KOPT-K1 (cell line): Measurements from ENCODE around the gene IL36A.

Source experiments
- H3K27ac ChIP-seq: fragments of 200-600 bp; sonication (generic); 2 replicates; pipeline ENCODE4 v1.5.1; 2016; ENCODE audit warnings: antibody characterized with exemption, mild to moderate bottlenecking, low read depth, low read length; ENCODE audit not compliant: poor library complexity, severe bottlenecking
- H3K36me3 ChIP-seq: fragments of 200-600 bp; sonication (generic); 2 replicates; pipeline ENCODE4 v1.5.1; 2017; ENCODE audit warnings: antibody characterized with exemption, mild to moderate bottlenecking, low read length, moderate library complexity; ENCODE audit not compliant: insufficient read depth
- H3K9me3 ChIP-seq: fragments of 200-600 bp; sonication (generic); 2 replicates; pipeline ENCODE4 v1.5.1; 2017; ENCODE audit warnings: antibody characterized with exemption, low read length, mild to moderate bottlenecking; ENCODE audit not compliant: insufficient read depth, poor library complexity, severe bottlenecking

The IL36A gene

DNA sequence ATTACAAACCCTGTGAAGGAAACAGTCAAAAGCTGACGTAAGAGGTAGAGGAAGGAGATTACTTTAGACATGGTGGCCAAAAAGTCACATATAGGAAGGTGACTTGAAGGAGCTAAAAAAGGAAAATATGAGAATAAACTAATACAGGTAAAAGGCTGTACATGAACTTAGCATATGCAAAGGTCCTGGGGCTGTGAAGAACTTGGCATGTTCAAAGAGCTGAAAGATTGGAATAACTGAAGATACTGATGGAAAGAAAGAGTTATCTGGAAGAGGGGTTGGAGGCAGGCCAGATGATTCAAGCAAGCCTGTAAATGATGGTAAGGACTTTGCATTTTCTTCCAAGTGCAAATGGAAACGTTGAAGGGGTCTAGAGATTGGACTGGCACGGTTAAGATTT is 13.2 kb downstream of the IL36A start:
- Histone ChIP-seq H3K9me3 (peaks cover 12% of the 10 kb centered on the region), H3K27ac (no peak overlapping the region), H3K36me3 (no peaks in the 10 kb centered on the region)

DNA sequence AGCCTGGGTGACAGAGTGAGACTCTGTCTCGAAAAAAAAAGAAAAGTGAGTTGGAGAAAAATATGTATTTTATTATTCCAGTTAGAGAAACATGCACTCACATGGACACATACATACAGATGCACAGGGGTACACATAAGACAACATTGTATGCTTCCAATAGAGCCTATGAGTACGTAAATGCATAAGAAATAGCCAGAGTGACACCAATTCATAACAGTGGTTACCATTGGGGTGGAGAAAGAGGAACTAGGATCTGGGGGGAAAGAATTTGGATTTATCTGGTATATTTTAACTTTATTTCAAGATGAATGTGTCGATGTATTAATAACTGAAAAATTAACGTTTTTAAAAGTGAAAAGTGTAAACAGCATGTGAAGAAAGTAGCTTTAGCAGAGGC is 16.1 kb downstream of the IL36A start:
- no peaks in the 10 kb centered on the region for H3K36me3 ChIP-seq
- H3K27ac ChIP-seq: no peak overlapping the region

GRCh38 chr2:113024764-113025163 is 19.5 kb downstream of the IL36A start:
- peaks cover under 1% of the 10 kb centered on the region for H3K9me3 ChIP-seq
- no peak overlapping the region for H3K27ac ChIP-seq
- no peaks in the 10 kb centered on the region for H3K36me3 ChIP-seq

More for the DNA sequence above, 16.1 kb downstream of the IL36A start:
- peaks cover 12% of the 10 kb centered on the region for H3K9me3 ChIP-seq

DNA sequence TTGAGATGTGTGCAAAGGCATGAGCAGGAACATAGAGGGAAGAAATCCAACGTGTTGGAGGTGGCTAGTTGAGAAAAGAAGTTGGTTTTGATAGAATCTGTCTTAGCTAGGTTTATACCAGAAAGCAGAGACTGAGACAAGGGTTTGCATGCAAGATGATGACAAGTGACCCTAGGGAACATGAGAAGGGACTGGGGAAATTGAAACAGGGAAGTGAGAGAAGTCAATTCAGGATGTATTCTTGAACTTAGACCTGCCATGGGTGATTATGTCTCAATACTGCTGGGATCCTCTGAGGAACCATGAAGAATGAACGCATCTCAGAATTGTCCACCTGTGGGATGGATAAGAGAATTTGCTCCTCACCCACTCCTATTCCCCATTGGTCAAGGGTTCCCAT is 20.5 kb downstream of the IL36A start:
- Histone ChIP-seq H3K27ac (no peak overlapping the region), H3K36me3 (no peaks in the 10 kb centered on the region), H3K9me3 (no peaks in the 10 kb centered on the region)

DNA sequence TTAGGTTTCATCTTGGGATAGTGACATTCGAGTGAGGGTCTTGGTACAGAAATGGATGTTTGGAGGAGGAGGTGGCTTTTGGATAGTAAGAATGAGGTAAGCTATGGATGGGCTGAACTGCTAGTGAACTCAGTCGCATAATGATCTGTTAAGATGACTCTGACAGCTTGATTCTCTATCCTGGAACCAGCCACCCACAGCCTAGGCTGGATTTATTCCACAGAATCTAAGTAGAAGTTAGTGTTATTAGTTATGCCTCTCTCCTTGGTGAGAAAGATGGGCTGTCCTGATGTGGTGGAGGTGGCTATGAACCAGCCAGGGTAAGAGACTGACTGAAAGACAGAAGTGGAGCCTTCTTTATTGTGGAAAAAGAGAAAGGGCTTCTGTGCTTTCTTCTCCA is 22.4 kb downstream of the IL36A start:
- Histone ChIP-seq H3K27ac (no peak overlapping the region), H3K36me3 (no peaks in the 10 kb centered on the region), H3K9me3 (no peaks in the 10 kb centered on the region)

- no peak overlapping the region for H3K27ac ChIP-seq
- no peaks in the 10 kb centered on the region for H3K9me3 ChIP-seq
- no peaks in the 10 kb centered on the region for H3K36me3 ChIP-seq
Measured at GRCh38 chr2:113028112-113028511, 22.9 kb downstream of the IL36A start.

- Histone ChIP-seq H3K9me3 (no peaks in the 10 kb centered on the region), H3K36me3 (no peaks in the 10 kb centered on the region)
Measured at GRCh38 chr2:113032737-113033136, 27.5 kb downstream of the IL36A start.

GRCh38 chr2:113034016-113034415 is 28.8 kb downstream of the IL36A start:
- Histone ChIP-seq H3K9me3 (no peaks in the 10 kb centered on the region), H3K36me3 (no peaks in the 10 kb centered on the region), H3K27ac (no peak overlapping the region)

More at GRCh38 chr2:113032737-113033136, 27.5 kb downstream of the IL36A start:
- H3K27ac ChIP-seq: no peak overlapping the region

DNA sequence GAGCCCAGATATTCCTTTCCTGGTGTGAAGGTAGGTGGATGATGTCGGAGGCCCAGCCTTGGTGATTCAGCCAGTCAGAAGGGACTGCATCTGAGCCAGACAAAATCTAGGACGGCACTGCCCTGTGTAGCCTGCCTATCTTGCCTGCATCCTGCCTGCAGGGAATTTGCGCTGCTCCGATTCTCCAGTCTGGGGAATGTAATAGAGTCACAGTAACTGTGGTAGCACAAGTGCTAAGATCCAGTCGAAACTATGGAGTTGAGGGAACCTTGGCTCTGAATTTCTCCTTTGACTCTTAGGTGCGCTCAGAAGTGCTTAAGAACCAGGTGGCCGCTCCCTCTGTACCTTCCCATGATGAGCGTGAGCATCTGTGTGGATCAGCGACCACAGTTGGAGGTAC is 31.5 kb downstream of the IL36A start:
- Histone ChIP-seq H3K9me3 (no peaks in the 10 kb centered on the region), H3K27ac (no peak overlapping the region), H3K36me3 (no peaks in the 10 kb centered on the region)

DNA sequence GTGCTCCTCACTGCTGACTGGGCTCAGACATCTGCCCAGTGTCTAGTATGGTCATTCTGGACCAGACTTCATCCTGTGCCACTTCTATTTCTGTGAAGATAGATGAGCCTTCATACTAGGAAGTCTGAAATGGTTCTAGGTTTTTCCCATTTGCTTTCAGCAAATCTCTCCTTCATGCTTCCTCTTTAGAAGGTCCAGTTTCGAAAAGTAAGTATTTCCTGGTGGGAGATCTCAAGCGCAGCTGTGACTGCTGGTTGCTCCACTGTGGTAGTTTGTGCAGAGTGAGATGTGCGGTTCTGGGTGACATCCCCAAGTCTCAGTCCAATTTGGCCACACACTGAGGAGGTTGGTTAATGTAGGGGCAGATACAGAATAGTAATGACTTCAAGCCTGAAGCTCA is 33.0 kb downstream of the IL36A start:
- no peak overlapping the region for H3K27ac ChIP-seq
- H3K9me3 ChIP-seq: no peaks in the 10 kb centered on the region
- H3K36me3 ChIP-seq: no peaks in the 10 kb centered on the region

GRCh38 chr2:113039158-113039557 is 33.9 kb downstream of the IL36A start:
- no peaks in the 10 kb centered on the region for H3K9me3 ChIP-seq
- no peaks in the 10 kb centered on the region for H3K36me3 ChIP-seq
- H3K27ac ChIP-seq: no peak overlapping the region

GRCh38 chr2:113039719-113040118 is 34.5 kb downstream of the IL36A start:
- Histone ChIP-seq H3K36me3 (no peaks in the 10 kb centered on the region), H3K9me3 (no peaks in the 10 kb centered on the region), H3K27ac (no peak overlapping the region)

DNA sequence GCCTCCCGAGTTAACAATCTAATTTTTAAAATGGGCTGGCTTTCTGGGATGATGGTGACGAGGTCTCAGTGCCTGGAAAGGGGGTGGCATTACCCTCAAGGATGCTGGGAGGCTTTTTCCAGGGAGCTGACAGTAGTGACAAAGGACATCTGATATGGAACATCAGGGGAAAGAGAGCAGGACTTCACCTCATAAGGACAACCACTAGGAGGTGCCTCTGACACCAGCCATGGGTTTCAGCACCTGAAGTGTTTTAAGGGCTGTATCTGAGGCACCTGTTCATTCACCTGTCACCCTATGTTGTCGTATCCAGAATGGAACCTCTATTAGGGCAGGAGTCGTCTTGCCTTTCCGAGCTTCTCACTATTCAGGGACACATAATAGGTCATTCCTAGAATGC is 36.6 kb downstream of the IL36A start:
- Histone ChIP-seq H3K36me3 (no peaks in the 10 kb centered on the region), H3K27ac (no peak overlapping the region), H3K9me3 (no peaks in the 10 kb centered on the region)

DNA sequence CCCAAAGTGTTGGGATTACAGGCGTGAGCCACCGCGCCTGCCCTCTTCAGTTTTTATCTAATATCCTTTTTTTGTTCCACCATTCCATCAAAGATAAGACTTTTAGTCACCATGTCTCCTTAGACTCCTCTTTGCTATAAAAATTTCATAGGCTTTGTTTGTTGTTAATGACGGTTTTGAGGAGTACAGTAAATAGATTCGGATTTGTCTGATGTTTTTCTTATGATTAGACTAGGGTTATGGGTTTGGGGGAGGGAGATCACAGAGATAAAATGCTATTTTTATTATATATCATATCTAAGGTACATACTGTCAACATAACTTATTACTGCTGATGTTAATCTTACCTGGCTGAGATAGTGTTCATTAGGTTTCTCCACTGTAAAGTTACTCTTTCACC is 41.2 kb downstream of the IL36A start:
- no peaks in the 10 kb centered on the region for H3K9me3 ChIP-seq
- no peak overlapping the region for H3K27ac ChIP-seq
- H3K36me3 ChIP-seq: no peaks in the 10 kb centered on the region

GRCh38 chr2:113050921-113051895 is 45.9 kb downstream of the IL36A start:
- Histone ChIP-seq H3K27ac (no peak overlapping the region), H3K36me3 (no peaks in the 10 kb centered on the region), H3K9me3 (peaks cover 28% of the 10 kb centered on the region)

- Histone ChIP-seq H3K36me3 (no peaks in the 10 kb centered on the region), H3K27ac (no peak within 1 kb of the TSS), H3K9me3 (peaks cover 33% of the 10 kb centered on the region)
Measured at GRCh38 chr2:113052396-113052917, 47.2 kb downstream of the IL36A start, which contains the start of gene IL36B. Gene IL36B, minus strand, starts transcription at chr2:113052867.
